SK-N-SH (cell line): ENCODE measurements around the gene HLTF. TPM values are rescaled to one million over a fixed set of nuclear protein-coding genes. Genes with fewer than 3 reads are reported as not detected.

ENCODE experiments used
- CTCF ChIA-PET: fragments of 300-600, 350-600 bp; formaldehyde crosslinking; extraction: SDS; loops from one replicate; lab custom pipeline; 2021; lab: Yijun Ruan, JAX
- POLR2A ChIA-PET: fragments of 350-600 bp; sonication (Branson Sonifier 250); formaldehyde crosslinking; extraction: SDS; loops from one replicate; lab custom pipeline; 2020; ENCODE audit warnings: antibody characterized with exemption, inconsistent platforms; lab: Yijun Ruan, JAX
- DNase-seq: peaks from one replicate; pipeline ENCODE4 v3.0.0; 2012
- H2AFZ ChIP-seq: fragments of 200-600 bp; sonication (generic); 2 replicates; pipeline ENCODE4 v1.8.1; 2016; ENCODE audit warnings: antibody characterized with exemption, mild to moderate bottlenecking, low read depth
- H3F3A ChIP-seq: fragments of 200-600 bp; sonication (generic); replicated peaks from 2 replicates; pipeline ENCODE3; 2016; ENCODE audit warnings: antibody characterized with exemption, mild to moderate bottlenecking; ENCODE audit not compliant: insufficient read depth
- H3K27ac ChIP-seq, 2 experiments: fragments of 200-500 bp in 1 of 2; fragments of 200-600 bp in 1 of 2; sonication (Bioruptor generic) in 1 of 2; sonication (generic), shearing (Covaris generic) in 1 of 2; 2 replicates each; pipeline versions ENCODE4 v1.5.1 to v1.6.1; 2014 to 2016; ENCODE audit warnings: low read depth in 2 of 2, inconsistent platforms in 1 of 2, low read length in 1 of 2, mild to moderate bottlenecking in 1 of 2, mixed read lengths in 1 of 2
- H3K27me3 ChIP-seq: fragments of 200-600 bp; sonication (generic), shearing (Covaris generic); 2 replicates; pipeline ENCODE4 v1.6.1; 2016; ENCODE audit warnings: mixed run types; ENCODE audit not compliant: insufficient read depth
- H3K36me3 ChIP-seq, 2 experiments: fragments of 200-500 bp in 1 of 2; fragments of 200-600 bp in 1 of 2; sonication (Bioruptor generic) in 1 of 2; sonication (generic) in 1 of 2; replicated peaks in 1 of 2; 2 replicates each; pipeline versions ENCODE3 to v1.5.1; 2014 to 2016; ENCODE audit warnings: low read length in 1 of 2, mild to moderate bottlenecking in 1 of 2; ENCODE audit not compliant: insufficient read depth in 2 of 2, control insufficient read depth in 1 of 2
- H3K4me1 ChIP-seq, 2 experiments: fragments of 200-500 bp in 1 of 2; fragments of 200-600 bp in 1 of 2; sonication (Bioruptor generic) in 1 of 2; sonication (generic), shearing (Covaris generic) in 1 of 2; 2 replicates each; pipeline versions ENCODE4 v1.5.1 to v1.6.1; 2014 to 2016; ENCODE audit warnings: low read depth in 1 of 2, low read length in 1 of 2, mixed run types in 1 of 2; ENCODE audit not compliant: insufficient read depth in 2 of 2, control insufficient read depth in 1 of 2
- H3K4me2 ChIP-seq: fragments of 200-600 bp; sonication (generic), shearing (Covaris generic); 2 replicates; pipeline ENCODE4 v1.6.1; 2017; ENCODE audit warnings: mixed run types
- H3K4me3 ChIP-seq, 2 experiments: fragments of 200-500 bp in 1 of 2; fragments of 200-600 bp in 1 of 2; sonication (Bioruptor generic) in 1 of 2; sonication (generic), shearing (Covaris generic) in 1 of 2; 2 replicates each; pipeline versions ENCODE4 v1.5.1 to v1.8.1; 2014 to 2016; ENCODE audit warnings: low read depth in 2 of 2, inconsistent platforms in 1 of 2, low read length in 1 of 2, mild to moderate bottlenecking in 1 of 2, mixed read lengths in 1 of 2, moderate library complexity in 1 of 2
- H3K79me2 ChIP-seq: fragments of 200-600 bp; sonication (generic); 2 replicates; pipeline ENCODE4 v1.8.1; 2017; ENCODE audit warnings: mild to moderate bottlenecking; ENCODE audit not compliant: insufficient read depth
- H3K9ac ChIP-seq: fragments of 200-600 bp; sonication (generic); 2 replicates; pipeline ENCODE4 v1.6.1; 2017; ENCODE audit warnings: mixed run types
- H3K9me2 ChIP-seq: fragments of 200-600 bp; sonication (generic); 2 replicates; pipeline ENCODE4 v1.6.1; 2017; ENCODE audit warnings: mixed run types
- H3K9me3 ChIP-seq: fragments of 200-600 bp; sonication (generic); 2 replicates; pipeline ENCODE4 v1.6.1; 2017; ENCODE audit warnings: mixed run types, mild to moderate bottlenecking, moderate library complexity
- H4K20me1 ChIP-seq: fragments of 200-600 bp; sonication (generic); 2 replicates; pipeline ENCODE4 v1.6.1; 2017; ENCODE audit warnings: mild to moderate bottlenecking, mixed run types; ENCODE audit not compliant: insufficient read depth
- REST ChIP-seq: IDR thresholded peaks from 2 replicates; pipeline ENCODE4 v1.6.1; 2012; ENCODE audit warnings: mild to moderate bottlenecking, low read depth, low read length, moderate library complexity
- WGBS: methylation state at CpG from one replicate; pipeline ENCODE4 v1.1.6; 2017; ENCODE audit warnings: low lambda C conversion rate; 5-methylcytosine and 5-hydroxymethylcytosine counted together
- polyA plus RNA-seq, 3 experiments: library from polyadenylated mRNA; depleted of rRNA; stranded (reverse); fragments of >200 nt; gene quantifications; 2 replicates each; pipeline ENCODE4 v1.2.3, GENCODE V29; 2012
- small RNA-seq, 7 experiments: library from RNA; depleted of rRNA; stranded (forward); fragments of <200 nt; gene quantifications; one replicate each; pipeline ENCODE3, GENCODE V24; 2012

HLTF gene
- polyA plus RNA-seq, 1 of the 3 experiments (the other 2 are of a cell fraction), result 10.1 TPM

DNA sequence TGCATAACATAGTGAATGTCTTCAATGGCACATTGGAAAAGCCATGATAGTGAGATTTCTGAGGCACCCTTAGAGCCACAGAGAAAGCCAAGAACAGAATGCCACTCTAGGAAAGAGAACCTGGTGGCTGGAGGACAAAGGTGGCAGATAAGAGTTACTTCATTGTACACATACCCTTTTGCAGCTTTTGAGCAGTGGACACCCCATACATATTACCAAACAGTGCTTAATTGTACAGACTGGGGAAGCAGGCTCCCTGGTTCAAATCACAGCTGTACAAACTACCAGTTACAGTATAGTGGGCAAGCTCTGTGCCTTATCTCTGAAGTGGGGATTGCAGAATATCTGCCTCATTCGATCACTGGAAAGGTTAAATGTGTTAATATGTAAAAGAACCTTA is 105.1 kb downstream of the HLTF start:
- WGBS, result 73% methylated on average over 1 of the region's 1 CpG
- Histone ChIP-seq H3K27me3 (no peaks in the 10 kb centered on the region), H3F3A (no peaks in the 10 kb centered on the region), H3K4me3 (no peak overlapping the region), H3K4me2 (no peak overlapping the region), H3K9ac (no peak overlapping the region), H3K9me2 (no peaks in the 10 kb centered on the region), H3K79me2 (no peaks in the 10 kb centered on the region), H2AFZ (no peak overlapping the region), H3K4me1 (no peaks in the 10 kb centered on the region), H3K9me3 (no peaks in the 10 kb centered on the region), H3K27ac (no peak overlapping the region), H3K36me3 (no peaks in the 10 kb centered on the region), H4K20me1 (no peaks in the 10 kb centered on the region)
- DNase-seq, result no peak
- POLR2A ChIA-PET, result no interaction called here
- CTCF ChIA-PET, result interaction anchor here (0.6 kb wide), 1 partner anchor 291 kb away, joined by 3 read pairs; no protein-coding TSS in a partner anchor
- no peak for TF ChIP-seq REST

Small RNA genes lying within 50 kb of the gene (small RNA-seq; reads per million reads assigned to genes)
- gene RF00019, result 0 reads per million in 7 experiments

Other genes with a start within 250 kb of the HLTF start
- gene CPA3, start 221.2 kb downstream of the HLTF start, polyA plus RNA-seq (2012; rRNA removed), result 0.06 TPM in 1 of 2 replicates, not detected in the other
- gene GYG1, start 95.0 kb downstream of the HLTF start, polyA plus RNA-seq (2012; rRNA removed), result 16.8 and 21.7 TPM in 2 replicates
- 9.4 and 11.3 TPM in 2 replicates for gene HPS3, start 43.1 kb upstream of the HLTF start, polyA plus RNA-seq (2012; rRNA removed)
- not detected in 2 replicates for gene CP, start 135.3 kb upstream of the HLTF start, polyA plus RNA-seq (2012; rRNA removed)
- 0.30 and 0.32 TPM in 2 replicates for gene TM4SF18, start 247.1 kb upstream of the HLTF start, polyA plus RNA-seq (2012; rRNA removed)